Kidney epithelial cell (primary cell): ENCODE data around the gene C16orf90. TPM values are rescaled to one million over a fixed set of nuclear protein-coding genes. Genes with fewer than 3 reads are reported as not detected.

Source experiments
- DNase-seq: peaks from one replicate; pipeline ENCODE4 v3.0.0-alpha.2; 2010; ENCODE audit warnings: low read depth
- H3K27me3 ChIP-seq: 2 replicates; pipeline ENCODE4 v1.6.0; 2011; ENCODE audit warnings: low read length; ENCODE audit not compliant: control insufficient read depth, insufficient read depth
- H3K36me3 ChIP-seq: 2 replicates; pipeline ENCODE4 v1.5.1; 2011; ENCODE audit warnings: low read length; ENCODE audit not compliant: control insufficient read depth, insufficient read depth
- H3K4me3 ChIP-seq: 2 replicates; pipeline ENCODE4 v1.5.1; 2011; ENCODE audit warnings: low read depth, mild to moderate bottlenecking, control low read depth, low read length
- CTCF ChIP-seq: IDR thresholded peaks from 2 replicates; pipeline ENCODE4 v1.5.1; 2011; ENCODE audit warnings: mild to moderate bottlenecking, moderate library complexity, low read length, control low read depth, inconsistent platforms; ENCODE audit not compliant: insufficient read depth, poor library complexity, severe bottlenecking
- total RNA-seq: library from RNA; depleted of rRNA; stranded (reverse); fragments of >200 nt; gene quantifications from 2 replicates; pipeline ENCODE4 v1.2.3, GENCODE V29; 2015

C16orf90 gene
- total RNA-seq, 1 donor from 2014 or later, result not detected

- no peaks in the 10 kb centered on the region for H3K27me3 ChIP-seq
- no peak overlapping the region for H3K4me3 ChIP-seq
- no peak for DNase-seq
- TF ChIP-seq CTCF, result no peak
- peaks cover 1% of the 10 kb centered on the region for H3K36me3 ChIP-seq
These were observed 16.2 kb upstream of the C16orf90 start for GRCh38 chr16:3511286-3512180.

- Histone ChIP-seq H3K27me3 (no peaks in the 10 kb centered on the region), H3K36me3 (peaks cover 1% of the 10 kb centered on the region), H3K4me3 (no peak overlapping the region)
- no peak for DNase-seq
- TF ChIP-seq CTCF, result no peak
These were observed 15.1 kb upstream of the C16orf90 start for GRCh38 chr16:3510416-3510815.

GRCh38 chr16:3509470-3509928, 14.2 kb upstream of the C16orf90 start:
- no peak for DNase-seq
- Histone ChIP-seq H3K4me3 (no peak overlapping the region), H3K36me3 (peaks cover 1% of the 10 kb centered on the region), H3K27me3 (no peaks in the 10 kb centered on the region)
- TF ChIP-seq CTCF, result no peak

- no peaks in the 10 kb centered on the region for H3K27me3 ChIP-seq
- H3K4me3 ChIP-seq, result no peak overlapping the region
- no peak for DNase-seq
- peaks cover 1% of the 10 kb centered on the region for H3K36me3 ChIP-seq
- TF ChIP-seq CTCF, result no peak
These were observed 13.4 kb upstream of the C16orf90 start for GRCh38 chr16:3508736-3509135.

- Histone ChIP-seq H3K4me3 (no peak overlapping the region), H3K27me3 (no peaks in the 10 kb centered on the region), H3K36me3 (no peaks in the 10 kb centered on the region)
- no peak for DNase-seq
- no peak for TF ChIP-seq CTCF
These were observed 8.2 kb upstream of the C16orf90 start for GRCh38 chr16:3503523-3503922.
